Peyer's patch (tissue), 4 donors: ENCODE measurements around the gene SOX1. TPM values are rescaled to one million over a fixed set of nuclear protein-coding genes. Genes with fewer than 3 reads are reported as not detected.
A peak's percentile ranks its signal among the peaks of the same experiment; 100 is the strongest.

Experiments used
- DNase-seq, 3 donors: peaks; one replicate each; pipeline ENCODE4 v3.0.0-alpha.2; 2017 to 2019
- H3K27ac ChIP-seq, 4 donors: fragments of 200-600 bp; sonication (generic); one replicate each; pipeline ENCODE4 v1.5.1; 2016 to 2019
- H3K27me3 ChIP-seq, 2 donors: fragments of 200-600 bp; sonication (generic); one replicate each; pipeline ENCODE4 v1.5.1; 2019
- H3K36me3 ChIP-seq, 3 donors: fragments of 200-600 bp; sonication (generic); one replicate each; pipeline ENCODE4 v1.5.1; 2016 to 2019
- H3K4me1 ChIP-seq, 4 donors: fragments of 200-600 bp; sonication (generic); one replicate each; pipeline ENCODE4 v1.5.1; 2016 to 2019
- H3K4me3 ChIP-seq, 4 donors: fragments of 200-600 bp; sonication (generic); 1 replicate in 3 of 4; 2 replicates in 1 of 4; pipeline ENCODE4 v1.5.1; 2016 to 2019; ENCODE audit warnings: mild to moderate bottlenecking in 1 of 4
- H3K9me3 ChIP-seq, 4 donors: fragments of 200-600 bp; sonication (generic); one replicate each; pipeline ENCODE4 v1.5.1; 2016 to 2019; ENCODE audit warnings: mild to moderate bottlenecking in 1 of 4
- CTCF ChIP-seq, 6 experiments: fragments of 450-650 bp in 4 of 6; fragments of 200-600 bp in 2 of 6; sonication (generic) in 1 of 6; IDR thresholded peaks; one replicate each; pipeline ENCODE4 v1.5.1; 2017 to 2019; ENCODE audit warnings: antibody characterized with exemption in 6 of 6, mild to moderate bottlenecking in 3 of 6, moderate library complexity in 1 of 6
- POLR2A ChIP-seq, 2 donors: fragments of 450-650 bp; IDR thresholded peaks; one replicate each; pipeline ENCODE4 v1.5.1; 2017; ENCODE audit warnings: antibody characterized with exemption in 2 of 2, mild to moderate bottlenecking in 2 of 2, moderate library complexity in 2 of 2
- total RNA-seq, 4 donors: library from RNA; depleted of rRNA; stranded (reverse); fragments of >200 nt; gene quantifications; one replicate each; pipeline ENCODE4 v1.1.0, GENCODE V29; 2016

SOX1 gene
- total RNA-seq, 4 donors from 2014 or later = not detected

GRCh38 chr13:112101360-112101930 lies 34.5 kb downstream of the SOX1 start:
- Histone ChIP-seq H3K36me3 (no peaks in the 10 kb centered on the region), H3K4me1 (peaks cover 0 to 14% (median 0%) of the 10 kb centered on the region in 4 donors), H3K27me3 (peaks cover 0 to 30% of the 10 kb centered on the region in 2 donors), H3K9me3 (no peaks in the 10 kb centered on the region), H3K4me3 (no peak overlapping the region), H3K27ac (no peak overlapping the region)
- TF ChIP-seq CTCF (IDR thresholded peaks at IDR 0.05) (no peak), POLR2A (IDR thresholded peaks at IDR 0.05) (no peak)
- DNase-seq = no peak

GRCh38 chr13:112102243-112102642 lies 35.3 kb downstream of the SOX1 start:
- H3K4me3 ChIP-seq = no peak overlapping the region
- H3K36me3 ChIP-seq = no peaks in the 10 kb centered on the region
- DNase-seq = no peak
- TF ChIP-seq CTCF (IDR thresholded peaks at IDR 0.05) (peak in 3 of 6 experiments; percentile 47 to 54 (median 48)), POLR2A (IDR thresholded peaks at IDR 0.05) (no peak)
- H3K27me3 ChIP-seq = peaks cover 0 to 30% of the 10 kb centered on the region in 2 donors
- H3K9me3 ChIP-seq = no peaks in the 10 kb centered on the region
- H3K4me1 ChIP-seq = peaks cover 0 to 14% (median 0%) of the 10 kb centered on the region in 4 donors
- H3K27ac ChIP-seq = no peak overlapping the region

- DNase-seq = no peak
- TF ChIP-seq CTCF (IDR thresholded peaks at IDR 0.05) (no peak), POLR2A (IDR thresholded peaks at IDR 0.05) (no peak)
- no peak overlapping the region for H3K27ac ChIP-seq
- no peaks in the 10 kb centered on the region for H3K9me3 ChIP-seq
- H3K4me1 ChIP-seq = peaks cover 0 to 14% (median 0%) of the 10 kb centered on the region in 4 donors
- H3K4me3 ChIP-seq = no peak overlapping the region
- peaks cover 0 to 36% of the 10 kb centered on the region in 2 donors for H3K27me3 ChIP-seq
- no peaks in the 10 kb centered on the region for H3K36me3 ChIP-seq
These were observed 36.4 kb downstream of the SOX1 start for GRCh38 chr13:112103260-112103838.

- DNase-seq = no peak
These were observed 37.3 kb downstream of the SOX1 start for GRCh38 chr13:112103961-112104880.

More at GRCh38 chr13:112103961-112104880, 37.3 kb downstream of the SOX1 start:
- Histone ChIP-seq H3K27me3 (peaks cover 0 to 36% of the 10 kb centered on the region in 2 donors), H3K4me3 (no peak overlapping the region), H3K27ac (no peak overlapping the region), H3K9me3 (no peaks in the 10 kb centered on the region), H3K36me3 (no peaks in the 10 kb centered on the region), H3K4me1 (peaks cover 0 to 14% (median 0%) of the 10 kb centered on the region in 4 donors)
- TF ChIP-seq CTCF (IDR thresholded peaks at IDR 0.05) (no peak), POLR2A (IDR thresholded peaks at IDR 0.05) (no peak)
